SU-DHL-6 (cell line): ENCODE data around the gene CD52.

Experiments
- H2AFZ ChIP-seq: fragments of 200-600 bp; sonication (generic); 2 replicates; pipeline ENCODE4 v1.6.1; 2014; ENCODE audit warnings: low read depth, mild to moderate bottlenecking, moderate library complexity, mixed read lengths, antibody characterized with exemption, low read length; ENCODE audit not compliant: severe bottlenecking
- H3F3A ChIP-seq: fragments of 200-600 bp; shearing (Covaris generic); 2 replicates; pipeline ENCODE4 v1.6.0; 2016; ENCODE audit warnings: antibody characterized with exemption, mild to moderate bottlenecking; ENCODE audit not compliant: insufficient read depth
- H3K27ac ChIP-seq: fragments of 200-600 bp; sonication (generic); 2 replicates; pipeline ENCODE4 v1.5.1; 2016; ENCODE audit warnings: low read depth, mild to moderate bottlenecking, low read length, moderate library complexity, mixed read lengths
- H3K27me3 ChIP-seq: fragments of 200-600 bp; sonication (generic), shearing (Covaris generic); 2 replicates; pipeline ENCODE4 v1.6.0; 2014; ENCODE audit warnings: mild to moderate bottlenecking, low read length
- H3K36me3 ChIP-seq: fragments of 200-600 bp; sonication (generic); 2 replicates; pipeline ENCODE4 v1.6.1; 2014; ENCODE audit warnings: mild to moderate bottlenecking, low read length, mixed read lengths
- H3K4me2 ChIP-seq: fragments of 300-600, 200-600 bp; shearing (Covaris generic), sonication (generic); 2 replicates; pipeline ENCODE4 v1.6.0; 2014; ENCODE audit warnings: low read length, low read depth, mild to moderate bottlenecking; ENCODE audit not compliant: poor library complexity, severe bottlenecking
- H3K4me3 ChIP-seq: fragments of 200-600 bp; sonication (generic); 2 replicates; pipeline ENCODE4 v1.5.1; 2014; ENCODE audit warnings: antibody characterized with exemption, low read length, mild to moderate bottlenecking, mixed read lengths; ENCODE audit not compliant: insufficient read depth, poor library complexity, severe bottlenecking
- H3K79me2 ChIP-seq: fragments of 200-600 bp; sonication (generic); 2 replicates; pipeline ENCODE4 v1.6.1; 2014; ENCODE audit warnings: mild to moderate bottlenecking, low read length, moderate library complexity; ENCODE audit not compliant: insufficient read depth
- H3K9ac ChIP-seq: fragments of 200-600 bp; sonication (generic); 2 replicates; pipeline ENCODE4 v1.7.0; 2014; ENCODE audit warnings: mild to moderate bottlenecking, low read length
- H3K9me2 ChIP-seq: fragments of 200-600 bp; sonication (generic); replicated peaks from 2 replicates; pipeline ENCODE4 v1.6.1; 2014; ENCODE audit warnings: low read length; ENCODE audit not compliant: insufficient read depth
- H3K9me3 ChIP-seq: fragments of 200-600 bp; sonication (generic); 2 replicates; pipeline ENCODE4 v1.6.1; 2014; ENCODE audit warnings: low read length, mixed read lengths; ENCODE audit not compliant: insufficient read depth
- H4K20me1 ChIP-seq: fragments of 200-600 bp; sonication (generic); 2 replicates; pipeline ENCODE4 v1.6.1; 2014; ENCODE audit warnings: low read depth, mild to moderate bottlenecking, antibody characterized with exemption, low read length, moderate library complexity, mixed read lengths
- EZH2phosphoT487 ChIP-seq: fragments of 200-600 bp; sonication (generic), shearing (Covaris generic); conservative IDR thresholded peaks from 2 replicates; pipeline ENCODE4 v1.6.1; 2018; ENCODE audit warnings: mild to moderate bottlenecking, antibody characterized with exemption, low read length, moderate library complexity, mixed read lengths
- TF ChIP-seq, protein P1 (sequence below): fragments of 200-600 bp; sonication (generic); IDR thresholded peaks from one replicate; pipeline ENCODE4 v1.5.1; 2017; ENCODE audit warnings: antibody characterized with exemption, mild to moderate bottlenecking, low read length, moderate library complexity; ENCODE audit not compliant: insufficient read depth, poor library complexity, severe bottlenecking

The CD52 gene

DNA sequence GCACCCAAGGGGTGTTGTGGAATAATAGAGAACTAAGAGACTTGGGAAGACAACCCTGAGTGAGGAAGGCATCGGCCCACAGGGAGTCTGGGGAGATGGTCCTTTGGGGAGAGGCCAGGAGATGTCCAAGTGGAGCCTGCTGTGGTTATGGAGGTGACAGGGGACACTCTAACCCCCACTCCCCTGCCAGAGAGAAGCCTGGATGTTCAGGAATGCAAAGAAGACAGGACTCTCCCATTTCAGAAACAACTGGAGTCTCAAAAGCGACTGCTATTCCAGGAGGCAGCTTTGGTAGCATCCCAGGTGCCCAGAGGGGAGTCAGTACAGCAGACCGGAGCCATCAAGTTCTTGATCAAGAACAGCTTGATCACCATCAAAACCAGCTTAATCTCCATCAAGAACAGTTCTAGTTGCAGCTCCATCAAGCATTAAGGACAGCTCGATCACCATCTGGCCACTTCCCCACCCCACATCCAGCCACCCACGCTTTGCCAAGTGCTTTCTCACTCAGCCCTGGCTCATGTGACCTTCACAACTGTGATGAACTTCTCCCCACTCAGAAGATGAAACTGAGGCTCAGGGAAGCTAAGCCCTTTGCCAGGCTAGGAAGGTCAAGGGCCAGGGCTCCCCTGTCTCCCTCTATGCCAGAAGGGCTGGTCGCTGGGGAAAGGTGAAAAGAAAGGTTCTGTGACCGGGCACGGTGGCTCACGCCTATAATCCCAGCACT lies 743 bp downstream of the CD52 start:
- Histone ChIP-seq H3K79me2 (peaks cover 20% of the 10 kb centered on the region), H3K4me2 (peak overlapping the region; percentile 84), H4K20me1 (no peaks in the 10 kb centered on the region), H3K27me3 (no peaks in the 10 kb centered on the region), H3K9me3 (no peaks in the 10 kb centered on the region), H3K36me3 (peaks cover 4% of the 10 kb centered on the region; the same call in 1 of the 2 replicates), H3K9me2 (no peaks in the 10 kb centered on the region), H2AFZ (no peak overlapping the region), H3K27ac (peak overlapping the region; percentile 93), H3F3A (peaks cover 50% of the 10 kb centered on the region), H3K9ac (peak overlapping the region; percentile 89), H3K4me3 (peak overlapping the region; percentile 73)
- TF ChIP-seq EZH2phosphoT487: no peak
- TF ChIP-seq, protein P1, sequence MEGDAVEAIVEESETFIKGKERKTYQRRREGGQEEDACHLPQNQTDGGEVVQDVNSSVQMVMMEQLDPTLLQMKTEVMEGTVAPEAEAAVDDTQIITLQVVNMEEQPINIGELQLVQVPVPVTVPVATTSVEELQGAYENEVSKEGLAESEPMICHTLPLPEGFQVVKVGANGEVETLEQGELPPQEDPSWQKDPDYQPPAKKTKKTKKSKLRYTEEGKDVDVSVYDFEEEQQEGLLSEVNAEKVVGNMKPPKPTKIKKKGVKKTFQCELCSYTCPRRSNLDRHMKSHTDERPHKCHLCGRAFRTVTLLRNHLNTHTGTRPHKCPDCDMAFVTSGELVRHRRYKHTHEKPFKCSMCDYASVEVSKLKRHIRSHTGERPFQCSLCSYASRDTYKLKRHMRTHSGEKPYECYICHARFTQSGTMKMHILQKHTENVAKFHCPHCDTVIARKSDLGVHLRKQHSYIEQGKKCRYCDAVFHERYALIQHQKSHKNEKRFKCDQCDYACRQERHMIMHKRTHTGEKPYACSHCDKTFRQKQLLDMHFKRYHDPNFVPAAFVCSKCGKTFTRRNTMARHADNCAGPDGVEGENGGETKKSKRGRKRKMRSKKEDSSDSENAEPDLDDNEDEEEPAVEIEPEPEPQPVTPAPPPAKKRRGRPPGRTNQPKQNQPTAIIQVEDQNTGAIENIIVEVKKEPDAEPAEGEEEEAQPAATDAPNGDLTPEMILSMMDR: no peak

DNA sequence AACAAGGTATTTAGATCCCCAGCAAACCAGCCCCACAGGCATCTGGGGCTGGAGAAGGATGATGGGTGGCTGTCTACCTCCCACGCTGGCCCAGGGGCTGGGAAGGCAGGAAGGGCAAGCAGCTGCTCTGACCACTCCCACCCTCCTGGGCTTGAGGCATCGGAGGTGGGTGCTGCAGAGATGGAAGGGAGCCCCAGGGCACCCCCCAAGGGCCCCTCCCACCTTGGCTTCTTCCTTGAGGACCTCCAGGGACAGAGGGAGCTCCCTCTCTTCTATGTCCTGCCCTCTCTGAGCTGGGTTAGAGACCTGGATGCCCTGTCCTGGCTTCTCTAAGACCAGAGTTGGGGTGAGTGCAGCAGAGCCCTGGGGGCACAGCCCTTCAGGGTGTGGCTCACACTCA lies 3.1 kb downstream of the CD52 start:
- Histone ChIP-seq H3K27me3 (no peaks in the 10 kb centered on the region), H3K9me3 (no peaks in the 10 kb centered on the region), H4K20me1 (no peaks in the 10 kb centered on the region), H3K4me3 (no peak overlapping the region), H3K9ac (peak overlapping the region; percentile 10; the same call in 1 of the 2 replicates), H3K4me2 (peak overlapping the region; percentile 22), H3K9me2 (no peaks in the 10 kb centered on the region), H3K79me2 (peaks cover 20% of the 10 kb centered on the region), H3K36me3 (peaks cover 4% of the 10 kb centered on the region; the same call in 1 of the 2 replicates), H3K27ac (peak overlapping the region; percentile 93), H2AFZ (no peak overlapping the region), H3F3A (peaks cover 49% of the 10 kb centered on the region)
- TF ChIP-seq, protein P1: no peak
- no peak for TF ChIP-seq EZH2phosphoT487

DNA sequence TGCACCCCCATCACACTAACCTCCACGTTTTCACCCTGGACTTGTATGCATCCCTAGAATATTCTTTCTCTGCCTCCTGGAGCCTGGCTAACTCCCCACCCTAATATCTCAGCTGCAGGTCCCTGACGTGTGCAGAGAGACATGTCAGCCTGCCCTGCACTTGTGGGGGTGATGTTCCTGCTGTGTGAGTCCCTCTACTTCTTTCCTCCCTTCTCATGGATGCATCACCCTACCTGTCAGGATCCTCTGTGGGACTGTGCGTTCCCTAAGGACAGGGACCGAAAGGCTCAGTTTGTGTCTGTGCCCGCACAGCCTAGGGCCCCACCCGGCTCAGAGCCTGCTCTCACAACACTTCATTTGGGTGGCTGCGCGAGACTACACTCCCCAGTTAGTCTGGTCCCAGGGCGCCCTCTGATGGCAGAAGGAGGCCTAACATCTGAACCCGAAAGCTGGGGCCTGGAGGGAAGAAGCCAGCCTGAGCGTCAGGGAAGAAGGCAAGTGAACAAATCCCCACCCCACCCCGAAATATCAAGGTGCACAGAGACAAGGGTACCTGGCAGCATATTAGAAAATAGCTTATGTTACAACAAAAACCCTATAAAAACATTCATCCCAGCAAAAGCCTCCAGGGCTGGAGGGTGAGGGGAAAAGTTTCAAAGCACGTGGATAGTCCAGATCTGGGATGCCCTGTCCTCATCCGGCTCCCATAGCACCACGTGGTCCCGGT lies 3.7 kb downstream of the CD52 start:
- H3K4me3 ChIP-seq: no peak overlapping the region
- peak overlapping the region; percentile 22 for H3K4me2 ChIP-seq
- peaks cover 43% of the 10 kb centered on the region for H3F3A ChIP-seq
- H3K79me2 ChIP-seq: peaks cover 20% of the 10 kb centered on the region
- peak overlapping the region; percentile 93 for H3K27ac ChIP-seq
- no peak overlapping the region for H2AFZ ChIP-seq
- no peaks in the 10 kb centered on the region for H4K20me1 ChIP-seq
- peaks cover 4% of the 10 kb centered on the region; the same call in 1 of the 2 replicates for H3K36me3 ChIP-seq
- TF ChIP-seq EZH2phosphoT487: no peak
- TF ChIP-seq, protein P1: peak; percentile 81
- H3K9ac ChIP-seq: peak overlapping the region; percentile 10; the same call in 1 of the 2 replicates
- no peaks in the 10 kb centered on the region for H3K9me2 ChIP-seq
- H3K27me3 ChIP-seq: no peaks in the 10 kb centered on the region
- no peaks in the 10 kb centered on the region for H3K9me3 ChIP-seq
